SK-N-SH treated with all-trans-retinoic acid at 6 μM for 48 hours (cell line): Measurements from ENCODE around the gene SI.

Experiments
- ATAC-seq: fragments of 200-7000 bp; cut with Tn5 transposase; 3 replicates; pipeline ENCODE4 v1.9.1; 2020; ENCODE audit warnings: mild to moderate bottlenecking, moderate library complexity
- BACH2 ChIP-seq: fragments of 250-450 bp; sonication (Bioruptor Pico); IDR thresholded peaks from 2 replicates; pipeline ENCODE4 v1.9.0; 2021; ENCODE audit warnings: mild to moderate bottlenecking, borderline replicate concordance
- CREB5 ChIP-seq: fragments of 250-450 bp; sonication (Bioruptor Pico); IDR thresholded peaks from 2 replicates; pipeline ENCODE4 v1.5.1; 2020; ENCODE audit warnings: low read depth, mild to moderate bottlenecking, moderate library complexity
- CSDC2 ChIP-seq: fragments of 250-450 bp; sonication (Bioruptor Pico); IDR thresholded peaks from 2 replicates; pipeline ENCODE4 v1.5.0; 2020; ENCODE audit warnings: mild to moderate bottlenecking, moderate library complexity
- ESRRG ChIP-seq: fragments of 250-450 bp; sonication (Bioruptor Pico); IDR thresholded peaks from 2 replicates; pipeline ENCODE4 v1.6.1; 2021; ENCODE audit warnings: mild to moderate bottlenecking
- GLIS3 ChIP-seq: fragments of 250-450 bp; sonication (Bioruptor Pico); IDR thresholded peaks from 2 replicates; pipeline ENCODE4 v1.5.0; 2020; ENCODE audit warnings: mild to moderate bottlenecking, moderate library complexity
- ISL1 ChIP-seq: fragments of 250-450 bp; sonication (Bioruptor Pico); IDR thresholded peaks from 2 replicates; pipeline ENCODE4 v2.1.2; 2022; ENCODE audit warnings: mild to moderate bottlenecking, moderate library complexity
- OSR1 ChIP-seq: fragments of 250-450 bp; sonication (Bioruptor Pico); IDR thresholded peaks from 2 replicates; pipeline ENCODE4 v1.8.0; 2022; ENCODE audit warnings: moderate library complexity, mild to moderate bottlenecking, inconsistent platforms
- PPARA ChIP-seq: fragments of 250-450 bp; sonication (Bioruptor Pico); IDR thresholded peaks from 2 replicates; pipeline ENCODE4 v1.5.0; 2020; ENCODE audit warnings: mild to moderate bottlenecking, borderline replicate concordance
- RARB ChIP-seq: fragments of 250-450 bp; sonication (Bioruptor Pico); IDR thresholded peaks from 2 replicates; pipeline ENCODE4 v1.8.0; 2021; ENCODE audit warnings: mild to moderate bottlenecking, moderate library complexity
- SNAI2 ChIP-seq: fragments of 250-450 bp; sonication (Bioruptor Pico); IDR thresholded peaks from 2 replicates; pipeline ENCODE4 v1.5.0; 2020; ENCODE audit warnings: mild to moderate bottlenecking, moderate library complexity
- TCF4 ChIP-seq: fragments of 250-450 bp; sonication (Bioruptor Pico); IDR thresholded peaks from 2 replicates; pipeline ENCODE4 v1.8.0; 2021; ENCODE audit warnings: mild to moderate bottlenecking, moderate library complexity, borderline replicate concordance
- TOX ChIP-seq: fragments of 250-450 bp; sonication (Bioruptor Pico); IDR thresholded peaks from 2 replicates; pipeline ENCODE4 v1.8.0; 2021; ENCODE audit warnings: mild to moderate bottlenecking, moderate library complexity, borderline replicate concordance
- TSHZ2 ChIP-seq: fragments of 250-450 bp; sonication (Bioruptor Pico); IDR thresholded peaks from 2 replicates; pipeline ENCODE4 v1.5.0; 2020; ENCODE audit warnings: mild to moderate bottlenecking, moderate library complexity
- ZC3H10 ChIP-seq: fragments of 250-450 bp; sonication (Bioruptor Pico); IDR thresholded peaks from 2 replicates; pipeline ENCODE4 v1.5.1; 2021; ENCODE audit warnings: mild to moderate bottlenecking, moderate library complexity
- ZFP3 ChIP-seq: fragments of 250-450 bp; sonication (Bioruptor Pico); IDR thresholded peaks from 2 replicates; pipeline ENCODE4 v1.5.0; 2020; ENCODE audit warnings: mild to moderate bottlenecking, moderate library complexity
- ZFP30 ChIP-seq: fragments of 450-650 bp; formaldehyde crosslinking; IDR thresholded peaks from 2 replicates; pipeline ENCODE4 v1.5.0; 2022; ENCODE audit warnings: mild to moderate bottlenecking, moderate library complexity
- ZNF565 ChIP-seq: fragments of 450-650 bp; formaldehyde crosslinking; conservative IDR thresholded peaks from 2 replicates; pipeline ENCODE4 v1.5.0; 2020; ENCODE audit warnings: low read depth, mild to moderate bottlenecking, moderate library complexity
- ZNF70 ChIP-seq: fragments of 450-650 bp; formaldehyde crosslinking; IDR thresholded peaks from 2 replicates; pipeline ENCODE4 v1.5.0; 2020; ENCODE audit warnings: mild to moderate bottlenecking, moderate library complexity
- ZNF8 ChIP-seq: fragments of 450-650 bp; formaldehyde crosslinking; IDR thresholded peaks from 2 replicates; pipeline ENCODE4 v1.5.0; 2020; ENCODE audit warnings: mild to moderate bottlenecking, moderate library complexity
- TF ChIP-seq, protein P1 (sequence below): fragments of 250-450 bp; sonication (Bioruptor Pico); IDR thresholded peaks from 2 replicates; pipeline ENCODE4 v1.8.0; 2021; ENCODE audit warnings: low read depth, mild to moderate bottlenecking, moderate library complexity, borderline replicate concordance
- TF ChIP-seq, protein P2 (sequence below): fragments of 250-450 bp; sonication (Bioruptor Pico); IDR thresholded peaks from 2 replicates; pipeline ENCODE4 v1.8.0; 2020; ENCODE audit warnings: mild to moderate bottlenecking, moderate library complexity, borderline replicate concordance
- TF ChIP-seq, protein P3 (sequence below): fragments of 250-450 bp; sonication (Bioruptor Pico); IDR thresholded peaks from 2 replicates; pipeline ENCODE4 v1.5.1; 2021; ENCODE audit warnings: mild to moderate bottlenecking, moderate library complexity

SI gene

GRCh38 chr3:165056510-165056909, 21.8 kb downstream of the SI start:
- no peak for ATAC-seq
- TF ChIP-seq ISL1 (CRISPR knock-in tag) (no peak), PPARA (CRISPR knock-in tag) (no peak), BACH2 (CRISPR knock-in tag) (no peak), ZNF565 (CRISPR knock-in tag) (no peak), TCF4 (no peak), TSHZ2 (CRISPR knock-in tag) (no peak), CREB5 (CRISPR knock-in tag) (no peak)

- TF ChIP-seq, protein P1, sequence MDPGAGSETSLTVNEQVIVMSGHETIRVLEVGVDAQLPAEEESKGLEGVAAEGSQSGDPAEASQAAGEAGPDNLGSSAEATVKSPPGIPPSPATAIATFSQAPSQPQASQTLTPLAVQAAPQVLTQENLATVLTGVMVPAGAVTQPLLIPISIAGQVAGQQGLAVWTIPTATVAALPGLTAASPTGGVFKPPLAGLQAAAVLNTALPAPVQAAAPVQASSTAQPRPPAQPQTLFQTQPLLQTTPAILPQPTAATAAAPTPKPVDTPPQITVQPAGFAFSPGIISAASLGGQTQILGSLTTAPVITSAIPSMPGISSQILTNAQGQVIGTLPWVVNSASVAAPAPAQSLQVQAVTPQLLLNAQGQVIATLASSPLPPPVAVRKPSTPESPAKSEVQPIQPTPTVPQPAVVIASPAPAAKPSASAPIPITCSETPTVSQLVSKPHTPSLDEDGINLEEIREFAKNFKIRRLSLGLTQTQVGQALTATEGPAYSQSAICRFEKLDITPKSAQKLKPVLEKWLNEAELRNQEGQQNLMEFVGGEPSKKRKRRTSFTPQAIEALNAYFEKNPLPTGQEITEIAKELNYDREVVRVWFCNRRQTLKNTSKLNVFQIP: no peak
- TF ChIP-seq RARB (CRISPR knock-in tag) (no peak), SNAI2 (CRISPR knock-in tag) (no peak), GLIS3 (CRISPR knock-in tag) (no peak), ZNF8 (CRISPR knock-in tag) (no peak), OSR1 (no peak), CSDC2 (CRISPR knock-in tag) (no peak), BACH2 (CRISPR knock-in tag) (no peak), CREB5 (CRISPR knock-in tag) (no peak), ZNF70 (CRISPR knock-in tag) (no peak), ESRRG (CRISPR knock-in tag) (no peak), TOX (CRISPR knock-in tag) (no peak), ZC3H10 (no peak), TCF4 (no peak), ZNF565 (CRISPR knock-in tag) (no peak), ZFP30 (CRISPR knock-in tag) (no peak), ZFP3 (CRISPR knock-in tag) (no peak), ISL1 (CRISPR knock-in tag) (no peak)
- TF ChIP-seq, protein P2, sequence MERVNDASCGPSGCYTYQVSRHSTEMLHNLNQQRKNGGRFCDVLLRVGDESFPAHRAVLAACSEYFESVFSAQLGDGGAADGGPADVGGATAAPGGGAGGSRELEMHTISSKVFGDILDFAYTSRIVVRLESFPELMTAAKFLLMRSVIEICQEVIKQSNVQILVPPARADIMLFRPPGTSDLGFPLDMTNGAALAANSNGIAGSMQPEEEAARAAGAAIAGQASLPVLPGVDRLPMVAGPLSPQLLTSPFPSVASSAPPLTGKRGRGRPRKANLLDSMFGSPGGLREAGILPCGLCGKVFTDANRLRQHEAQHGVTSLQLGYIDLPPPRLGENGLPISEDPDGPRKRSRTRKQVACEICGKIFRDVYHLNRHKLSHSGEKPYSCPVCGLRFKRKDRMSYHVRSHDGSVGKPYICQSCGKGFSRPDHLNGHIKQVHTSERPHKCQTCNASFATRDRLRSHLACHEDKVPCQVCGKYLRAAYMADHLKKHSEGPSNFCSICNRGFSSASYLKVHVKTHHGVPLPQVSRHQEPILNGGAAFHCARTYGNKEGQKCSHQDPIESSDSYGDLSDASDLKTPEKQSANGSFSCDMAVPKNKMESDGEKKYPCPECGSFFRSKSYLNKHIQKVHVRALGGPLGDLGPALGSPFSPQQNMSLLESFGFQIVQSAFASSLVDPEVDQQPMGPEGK (CRISPR knock-in tag): no peak
- TF ChIP-seq, protein P3, sequence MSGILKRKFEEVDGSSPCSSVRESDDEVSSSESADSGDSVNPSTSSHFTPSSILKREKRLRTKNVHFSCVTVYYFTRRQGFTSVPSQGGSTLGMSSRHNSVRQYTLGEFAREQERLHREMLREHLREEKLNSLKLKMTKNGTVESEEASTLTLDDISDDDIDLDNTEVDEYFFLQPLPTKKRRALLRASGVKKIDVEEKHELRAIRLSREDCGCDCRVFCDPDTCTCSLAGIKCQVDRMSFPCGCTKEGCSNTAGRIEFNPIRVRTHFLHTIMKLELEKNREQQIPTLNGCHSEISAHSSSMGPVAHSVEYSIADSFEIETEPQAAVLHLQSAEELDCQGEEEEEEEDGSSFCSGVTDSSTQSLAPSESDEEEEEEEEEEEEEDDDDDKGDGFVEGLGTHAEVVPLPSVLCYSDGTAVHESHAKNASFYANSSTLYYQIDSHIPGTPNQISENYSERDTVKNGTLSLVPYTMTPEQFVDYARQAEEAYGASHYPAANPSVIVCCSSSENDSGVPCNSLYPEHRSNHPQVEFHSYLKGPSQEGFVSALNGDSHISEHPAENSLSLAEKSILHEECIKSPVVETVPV: no peak
- ATAC-seq: no peak
Observed at GRCh38 chr3:165040186-165040585, 38.1 kb downstream of the SI start.
